Muscle of leg (tissue), 11 donors: Measurements from ENCODE around the gene ITPR2. TPM values are rescaled to one million over a fixed set of nuclear protein-coding genes. Genes with fewer than 3 reads are reported as not detected.
"Not testable (repeated sequence)": the region's sequence is repeated elsewhere in the genome, so short reads cannot be mapped to it uniquely, and the experiment has no call there.

ENCODE experiments used
- DNase-seq: peaks from one replicate; pipeline ENCODE4 v3.0.0; 2013
- H3K27ac ChIP-seq: one replicate; pipeline ENCODE4 v1.5.1; 2013; ENCODE audit warnings: mild to moderate bottlenecking, low read length, control low read depth
- H3K27me3 ChIP-seq: one replicate; pipeline ENCODE4 v1.6.1; 2013; ENCODE audit warnings: low read length; ENCODE audit not compliant: control insufficient read depth, insufficient read depth
- H3K36me3 ChIP-seq: one replicate; pipeline ENCODE4 v1.6.1; 2013; ENCODE audit warnings: low read length; ENCODE audit not compliant: control insufficient read depth, insufficient read depth
- H3K4me1 ChIP-seq: one replicate; pipeline ENCODE4 v1.6.1; 2013; ENCODE audit warnings: low read length; ENCODE audit not compliant: control insufficient read depth, insufficient read depth
- H3K4me3 ChIP-seq: one replicate; pipeline ENCODE4 v1.5.1; 2013; ENCODE audit warnings: low read length, control low read depth
- H3K9me3 ChIP-seq: replicated peaks from 2 replicates; pipeline ENCODE4 v1.6.1; 2013; ENCODE audit warnings: low read depth, low read length; ENCODE audit not compliant: control insufficient read depth
- WGBS: methylation state at CpG from one replicate; pipeline ENCODE4 v1.1.5; 2013; ENCODE audit warnings: missing lambda C conversion rate; ENCODE audit not compliant: insufficient coverage; 5-methylcytosine and 5-hydroxymethylcytosine counted together
- polyA plus RNA-seq, 8 donors: library from polyadenylated mRNA; unstranded; fragments of 120-200 nt; gene quantifications; one replicate each; pipeline versions ENCODE4 v1.2.1 to v1.2.3, GENCODE V29; 2013; ENCODE audit warnings: inconsistent platforms in 1 of 8, low replicate concordance in 1 of 8; ENCODE audit not compliant: insufficient read length in 8 of 8, insufficient read depth in 1 of 8
- total RNA-seq: library from RNA; stranded (reverse); fragments of 120-200 nt; gene quantifications from one replicate; pipeline ENCODE4 v1.2.4, GENCODE V29; 2013

Gene ITPR2
- total and polyA plus RNA-seq, 9 donors: 1.9 to 5.8 (median 3.5) TPM

DNA sequence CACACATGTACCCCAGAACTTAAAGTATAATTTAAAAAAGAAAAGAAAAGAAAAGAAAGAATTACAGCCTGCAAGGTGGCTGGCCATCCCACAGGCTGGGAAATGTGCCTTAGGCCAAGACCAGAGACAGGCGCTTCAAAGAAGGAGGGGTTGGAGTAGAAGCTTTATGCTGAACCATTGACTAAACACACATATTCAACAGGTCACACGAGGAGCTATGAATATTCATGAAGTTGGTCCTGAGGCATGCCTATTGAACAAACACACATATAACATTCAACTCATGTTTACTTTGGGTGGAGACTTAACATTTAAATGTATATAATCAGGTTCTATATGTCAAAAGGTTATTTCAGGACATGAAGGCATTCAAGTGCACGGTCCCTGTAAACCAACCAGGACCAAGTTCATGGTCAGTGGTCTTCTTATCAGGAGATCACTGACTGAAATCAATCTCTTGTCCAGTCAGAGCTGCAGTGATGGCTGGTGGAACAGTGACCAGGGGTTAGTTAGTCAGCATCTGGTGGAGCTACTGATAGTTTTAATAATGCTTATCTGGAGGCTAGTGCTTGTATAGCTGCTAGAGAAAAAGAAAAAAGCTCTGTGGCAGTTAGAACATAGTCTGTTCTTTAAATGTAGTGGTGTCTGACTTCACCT, 35.6 kb upstream of the ITPR2 start:
- Histone ChIP-seq H3K27me3 (no peaks in the 10 kb centered on the region), H3K9me3 (no peaks in the 10 kb centered on the region), H3K4me3 (no peak overlapping the region), H3K36me3 (no peaks in the 10 kb centered on the region), H3K27ac (no peak overlapping the region), H3K4me1 (peaks cover 12% of the 10 kb centered on the region)
- 60% methylated on average over 1 of the region's 3 CpGs for WGBS
- no peak for DNase-seq

DNA sequence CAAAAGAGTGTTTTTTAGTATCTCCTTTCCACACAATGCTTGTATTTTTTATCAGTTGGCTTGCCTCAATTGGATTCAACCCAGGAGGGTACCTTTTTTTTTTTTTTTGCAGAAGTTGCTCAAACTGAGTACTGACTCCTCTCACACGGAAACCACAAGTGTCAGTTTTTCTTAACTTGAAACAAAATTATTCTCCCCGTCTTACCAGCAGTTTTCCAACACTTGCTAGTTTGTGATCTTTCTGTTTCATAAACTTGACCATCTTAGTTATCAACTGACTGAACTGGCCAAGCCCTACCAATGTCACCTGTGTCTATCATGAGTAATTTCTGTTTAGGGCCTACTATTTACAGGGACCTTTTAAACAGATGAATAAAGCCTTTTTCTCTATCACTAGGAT, 34.1 kb upstream of the ITPR2 start:
- no peaks in the 10 kb centered on the region for H3K36me3 ChIP-seq
- H3K27ac ChIP-seq: no peak overlapping the region
- no peaks in the 10 kb centered on the region for H3K9me3 ChIP-seq
- H3K4me1 ChIP-seq: peaks cover 12% of the 10 kb centered on the region
- DNase-seq: no peak
- H3K4me3 ChIP-seq: no peak overlapping the region
- WGBS: no CpG with 5 or more reads among the region's 2 CpGs
- no peaks in the 10 kb centered on the region for H3K27me3 ChIP-seq

DNA sequence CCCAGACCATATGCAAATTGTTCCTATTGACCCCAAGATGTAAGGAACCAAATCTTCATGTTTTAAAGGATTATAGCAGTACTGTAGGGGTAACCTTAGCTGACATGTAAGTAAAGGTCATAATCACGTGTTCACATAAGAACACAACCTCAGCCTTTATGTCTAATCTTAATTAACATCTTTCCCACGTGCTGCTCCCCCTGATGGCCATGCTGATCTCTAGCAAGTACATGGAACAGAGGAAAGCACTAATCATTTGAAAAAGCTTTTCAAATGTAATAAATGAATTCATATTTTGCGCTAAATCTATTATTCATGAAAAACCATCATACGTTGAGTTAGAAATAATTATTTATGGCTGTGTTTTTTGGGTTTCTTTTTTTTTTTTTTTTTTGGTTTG, 30.5 kb upstream of the ITPR2 start:
- no peak for DNase-seq
- no peaks in the 10 kb centered on the region for H3K27me3 ChIP-seq

DNA sequence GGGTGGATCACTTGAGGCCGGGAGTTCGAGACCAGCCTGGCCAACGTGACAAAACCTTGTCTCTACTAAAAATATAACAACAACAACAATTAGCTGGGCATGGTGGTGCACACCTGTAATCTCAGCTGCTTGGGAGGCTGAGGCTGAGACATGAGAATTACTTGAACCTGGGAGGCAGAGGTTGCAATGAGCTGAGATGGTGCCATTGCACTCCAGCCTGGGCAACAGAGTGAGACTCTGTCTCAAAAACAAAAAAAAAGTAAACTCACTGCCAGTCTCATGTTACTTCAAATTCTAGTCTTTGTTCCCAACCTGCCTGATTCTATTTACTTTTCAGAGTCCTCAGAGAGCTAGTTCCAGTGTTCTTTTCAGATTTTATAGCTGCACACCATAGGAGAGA, 29.8 kb upstream of the ITPR2 start:
- DNase-seq, H3K27ac ChIP-seq, H3K9me3 ChIP-seq, H3K4me3 ChIP-seq, H3K27me3 ChIP-seq, H3K36me3 ChIP-seq, H3K4me1 ChIP-seq: not testable (repeated sequence)
- no CpG with 5 or more reads among the region's 3 CpGs for WGBS

More for the DNA sequence above, 30.5 kb upstream of the ITPR2 start:
- Histone ChIP-seq H3K4me1 (no peaks in the 10 kb centered on the region), H3K9me3 (no peaks in the 10 kb centered on the region), H3K36me3 (no peaks in the 10 kb centered on the region), H3K4me3 (no peak overlapping the region), H3K27ac (no peak overlapping the region)
- WGBS: no CpG with 5 or more reads among the region's 4 CpGs

DNA sequence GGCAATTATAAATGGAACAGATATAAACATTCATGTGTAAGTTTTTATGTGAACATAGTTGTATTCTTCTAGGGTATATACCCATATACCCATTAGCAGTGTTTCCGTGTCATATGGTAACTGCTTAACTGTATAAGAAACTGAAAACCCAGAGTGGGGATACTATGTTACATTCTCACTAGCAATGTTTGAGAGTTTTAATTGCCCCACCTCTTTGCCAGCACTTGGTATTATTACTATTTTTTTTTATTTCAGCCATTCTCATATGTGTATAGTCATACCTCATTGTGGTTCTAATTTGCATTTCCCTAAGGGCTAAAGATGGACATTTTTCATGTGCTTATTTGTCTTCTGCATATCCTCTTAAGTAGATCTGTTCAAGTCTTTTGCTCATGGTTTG, 28.7 kb upstream of the ITPR2 start:
- Histone ChIP-seq H3K4me3 (no peak overlapping the region), H3K27me3 (no peaks in the 10 kb centered on the region), H3K36me3 (no peaks in the 10 kb centered on the region), H3K4me1 (no peaks in the 10 kb centered on the region), H3K27ac (no peak overlapping the region), H3K9me3 (no peaks in the 10 kb centered on the region)
- no CpG with 5 or more reads among the region's 1 CpG for WGBS
- DNase-seq: no peak

DNA sequence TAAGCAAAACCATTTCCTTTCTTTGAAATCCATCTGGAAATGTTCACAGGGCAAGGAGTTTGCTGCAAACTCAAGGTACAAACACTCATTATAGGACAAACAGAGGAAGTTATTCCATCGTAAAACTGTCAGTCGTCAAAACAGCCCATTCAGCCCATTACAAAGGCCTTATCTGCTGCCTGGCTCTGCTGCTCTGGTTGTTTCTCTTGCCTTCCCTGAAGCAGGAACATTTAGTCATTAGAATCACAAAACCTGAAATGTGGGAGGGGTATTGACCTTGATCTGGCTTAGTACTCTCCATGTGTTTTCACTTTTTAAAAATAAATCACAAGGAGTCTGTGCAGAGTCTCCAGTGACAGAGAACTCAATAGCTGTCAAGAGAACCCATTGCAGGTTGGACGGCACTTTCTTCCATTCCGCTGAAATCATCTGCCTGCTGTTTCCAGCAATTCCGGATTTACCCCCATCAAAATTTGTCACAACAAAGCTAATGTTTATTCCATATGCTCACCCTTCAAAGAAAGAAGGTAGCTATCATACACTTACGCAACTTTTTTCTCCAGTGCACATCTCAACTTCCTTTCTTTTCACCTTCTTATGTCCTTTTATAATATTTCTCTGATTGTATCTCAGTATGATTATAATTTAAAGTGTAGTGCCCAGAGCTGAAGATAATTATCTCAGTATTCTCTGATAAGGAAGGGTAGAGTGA, 24.6 kb upstream of the ITPR2 start:
- 6% methylated on average over 5 of the region's 6 CpGs for WGBS
- H3K36me3 ChIP-seq: no peaks in the 10 kb centered on the region
- H3K4me3 ChIP-seq: no peak overlapping the region
- H3K9me3 ChIP-seq: no peaks in the 10 kb centered on the region
- H3K27me3 ChIP-seq: no peaks in the 10 kb centered on the region
- peak; percentile 28 for DNase-seq
- H3K27ac ChIP-seq: peak overlapping the region; percentile 60
- H3K4me1 ChIP-seq: no peaks in the 10 kb centered on the region

DNA sequence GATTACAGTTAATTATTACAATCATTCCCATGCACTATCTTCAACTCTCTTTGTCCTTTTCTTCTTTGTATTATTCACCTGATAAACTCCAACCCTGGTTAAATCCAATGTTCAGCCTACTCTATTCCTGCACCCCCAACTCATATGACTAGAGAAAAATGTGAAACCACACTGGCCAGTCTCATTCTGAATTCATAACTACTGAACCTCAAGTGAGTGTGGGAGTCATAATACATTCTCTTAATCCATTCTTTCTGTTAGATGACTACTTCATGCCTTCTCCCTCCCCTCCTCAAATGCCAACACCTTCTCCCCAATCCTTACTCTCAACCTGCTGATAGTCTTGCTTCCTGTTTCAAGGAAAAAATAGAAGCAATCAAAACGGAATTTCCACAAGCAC, 22.3 kb upstream of the ITPR2 start:
- WGBS: 20% methylated on average over 1 of the region's 1 CpG
- H3K9me3 ChIP-seq: no peaks in the 10 kb centered on the region
- no peaks in the 10 kb centered on the region for H3K36me3 ChIP-seq
- H3K4me1 ChIP-seq: no peaks in the 10 kb centered on the region
- no peak overlapping the region for H3K4me3 ChIP-seq
- no peak overlapping the region for H3K27ac ChIP-seq
- DNase-seq: no peak
- no peaks in the 10 kb centered on the region for H3K27me3 ChIP-seq

DNA sequence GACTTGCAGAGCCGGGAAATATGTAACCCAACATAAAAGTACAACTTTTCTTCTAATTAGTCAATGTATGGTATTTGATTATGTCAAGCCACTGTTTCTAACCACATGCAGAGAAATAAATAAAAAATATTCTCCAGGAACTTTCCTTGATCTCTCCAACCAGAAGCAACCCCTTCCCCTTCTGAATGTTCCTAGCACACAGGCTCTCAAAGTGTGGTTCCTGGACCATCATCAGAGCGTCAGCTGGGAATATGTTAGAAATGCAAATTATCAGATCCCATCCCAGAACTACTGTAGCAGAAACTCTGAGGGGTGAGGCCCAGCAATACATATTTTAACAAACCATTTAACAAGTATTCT, 21.0 kb upstream of the ITPR2 start:
- WGBS: no CpG with 5 or more reads among the region's 2 CpGs
- Histone ChIP-seq H3K27ac (no peak overlapping the region), H3K9me3 (no peaks in the 10 kb centered on the region), H3K4me1 (no peaks in the 10 kb centered on the region), H3K27me3 (no peaks in the 10 kb centered on the region), H3K4me3 (no peak overlapping the region), H3K36me3 (no peaks in the 10 kb centered on the region)
- no peak for DNase-seq

DNA sequence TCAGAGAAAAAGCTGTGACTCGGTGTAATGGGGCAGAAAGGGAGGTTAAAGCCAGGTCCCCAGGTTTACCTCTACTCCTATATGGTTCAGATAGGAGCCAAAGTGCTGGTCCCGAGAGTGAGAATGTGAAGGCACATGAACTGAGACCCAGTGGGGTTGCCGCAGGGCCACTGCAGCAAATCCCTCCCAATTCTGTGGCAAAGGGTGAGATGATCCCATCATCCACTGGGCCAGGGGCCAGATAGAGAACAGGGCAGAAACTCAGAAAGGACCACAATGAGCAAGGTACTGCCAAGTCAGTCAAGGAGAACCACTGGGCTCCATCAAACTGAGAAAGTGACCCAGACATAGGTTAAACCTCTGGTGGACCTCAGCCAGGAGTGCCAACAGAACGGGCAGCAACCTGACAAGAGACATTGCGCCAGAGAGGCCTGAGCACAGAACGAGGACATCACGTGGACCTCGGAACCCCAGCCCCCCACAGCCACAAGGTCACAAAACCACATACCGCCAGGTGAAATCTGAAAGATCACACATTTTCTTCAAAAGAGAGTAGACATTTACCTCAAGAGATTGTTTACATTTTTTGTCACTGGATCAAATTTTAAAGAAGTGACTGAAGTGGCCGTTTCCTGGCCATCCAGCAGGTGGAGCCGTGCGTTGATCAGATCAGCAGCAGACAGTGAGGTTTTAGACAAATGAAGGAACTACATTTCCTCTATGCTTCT, 20.5 kb upstream of the ITPR2 start:
- Histone ChIP-seq H3K36me3 (no peaks in the 10 kb centered on the region), H3K9me3 (no peaks in the 10 kb centered on the region), H3K4me3 (no peak overlapping the region), H3K4me1 (no peaks in the 10 kb centered on the region), H3K27me3 (no peaks in the 10 kb centered on the region), H3K27ac (no peak overlapping the region)
- DNase-seq: peak; percentile 79
- WGBS: 75% methylated on average over 3 of the region's 12 CpGs

DNA sequence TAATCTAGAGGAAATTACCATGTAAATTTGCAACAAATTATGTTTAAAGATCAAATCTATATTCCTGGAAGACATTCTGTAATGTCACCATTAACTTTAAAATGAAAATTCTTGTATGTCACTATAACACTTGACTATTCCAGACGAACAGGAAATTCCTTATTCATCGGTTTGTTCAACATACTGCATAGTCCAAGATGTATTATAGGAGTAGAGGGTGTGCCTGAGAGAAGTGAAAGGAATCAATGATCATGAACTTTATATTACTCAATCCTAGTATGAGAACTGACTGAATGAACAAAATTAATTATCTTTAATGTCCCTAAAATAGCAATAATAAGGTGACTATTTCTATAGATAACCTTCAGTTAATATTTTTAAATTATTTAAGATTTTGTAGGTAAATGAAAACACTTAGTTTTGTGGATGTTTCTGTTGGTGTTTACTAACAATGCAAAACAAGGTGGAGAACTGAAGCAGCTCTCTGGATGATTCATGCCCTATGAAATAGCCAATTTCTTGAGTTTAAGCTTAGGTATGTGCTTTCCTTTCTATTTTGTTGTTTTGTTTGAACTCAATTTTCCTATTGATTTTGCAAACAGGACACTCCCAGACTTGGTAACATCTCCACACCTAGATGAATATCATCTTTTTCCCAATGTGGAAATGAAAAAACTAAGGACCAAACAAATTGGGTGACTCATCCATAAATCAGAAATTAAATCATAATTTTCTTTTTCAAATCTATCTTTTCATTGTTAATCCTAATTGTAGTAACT, 18.2 kb upstream of the ITPR2 start:
- Histone ChIP-seq H3K36me3 (no peaks in the 10 kb centered on the region), H3K4me1 (no peaks in the 10 kb centered on the region), H3K4me3 (no peak overlapping the region), H3K9me3 (no peaks in the 10 kb centered on the region), H3K27ac (no peak overlapping the region), H3K27me3 (no peaks in the 10 kb centered on the region)
- no CpG with 5 or more reads among the region's 2 CpGs for WGBS
- DNase-seq: no peak
